Measurements from ENCODE around the gene TRIM41. TPM values are rescaled to one million over a fixed set of nuclear protein-coding genes. Genes with fewer than 3 reads are reported as not detected.

The TRIM41 gene
- total RNA-seq, 3 donors from 2014 or later, result 14.1 to 16.0 (median 15.1) TPM

DNA sequence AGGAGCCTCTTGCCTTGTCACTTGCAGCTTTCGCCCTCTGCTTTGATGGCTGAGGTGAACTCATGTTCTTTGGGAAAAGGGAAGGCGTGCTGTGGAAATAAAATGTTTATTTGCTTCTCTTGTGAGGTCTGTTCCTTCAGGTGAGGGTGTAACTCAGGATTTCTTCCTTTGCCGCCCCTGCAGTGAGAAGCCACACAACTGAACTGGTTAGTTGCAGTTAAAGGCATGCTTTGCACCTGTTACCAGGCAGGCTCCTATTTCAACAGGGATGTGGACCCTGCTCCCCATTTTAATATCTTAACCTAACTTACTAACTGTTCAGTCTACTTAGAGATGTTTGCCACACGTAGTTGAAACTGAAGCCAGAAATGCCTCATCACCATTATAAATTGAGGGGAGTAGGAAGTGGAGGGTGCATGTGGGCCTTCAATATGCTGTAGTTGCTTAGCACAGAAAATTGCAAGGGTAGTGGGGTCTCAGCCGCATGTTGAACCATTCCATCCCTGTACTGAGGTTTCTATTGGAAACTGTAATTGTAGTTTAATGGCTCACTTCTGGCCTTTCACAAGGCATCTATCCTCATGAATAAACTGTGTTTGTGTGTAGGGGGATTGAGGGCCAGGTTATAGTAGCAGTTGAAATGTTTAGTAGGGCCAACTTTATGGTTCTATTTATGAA, 12.7 kb downstream of the TRIM41 start:
- DNase-seq (ENCODE audit: low spot score in 2 of 2), result no peak
- Histone ChIP-seq H3K4me1 (no peaks in the 10 kb centered on the region), H3K4me3 (no peak overlapping the region), H3K27ac (no peak overlapping the region), H3K36me3 (no peaks in the 10 kb centered on the region), H3K27me3 (no peaks in the 10 kb centered on the region), H3K9me3 (no peaks in the 10 kb centered on the region)
- TF ChIP-seq POLR2A (IDR thresholded peaks at IDR 0.05) (no peak), CTCF (IDR thresholded peaks at IDR 0.05) (no peak), POLR2AphosphoS5 (IDR thresholded peaks at IDR 0.05) (no peak)
- intact Hi-C loops (cut with DNase I; ENCODE audit: low total_unique reads), result no loop called here

- no peak for TF ChIP-seq CTCF (IDR thresholded peaks at IDR 0.05)
- intact Hi-C loops (cut with DNase I; ENCODE audit: low total_unique reads), result no loop called here
- no peaks in the 10 kb centered on the region for H3K36me3 ChIP-seq
- H3K27ac ChIP-seq, result no peak overlapping the region
- no peaks in the 10 kb centered on the region for H3K4me1 ChIP-seq
- DNase-seq (ENCODE audit: low spot score in 2 of 2), result no peak
- no peaks in the 10 kb centered on the region for H3K9me3 ChIP-seq
- no peak overlapping the region for H3K4me3 ChIP-seq
- no peaks in the 10 kb centered on the region for H3K27me3 ChIP-seq
These were observed 13.4 kb downstream of the TRIM41 start for GRCh38 chr5:181236471-181236870.

DNA sequence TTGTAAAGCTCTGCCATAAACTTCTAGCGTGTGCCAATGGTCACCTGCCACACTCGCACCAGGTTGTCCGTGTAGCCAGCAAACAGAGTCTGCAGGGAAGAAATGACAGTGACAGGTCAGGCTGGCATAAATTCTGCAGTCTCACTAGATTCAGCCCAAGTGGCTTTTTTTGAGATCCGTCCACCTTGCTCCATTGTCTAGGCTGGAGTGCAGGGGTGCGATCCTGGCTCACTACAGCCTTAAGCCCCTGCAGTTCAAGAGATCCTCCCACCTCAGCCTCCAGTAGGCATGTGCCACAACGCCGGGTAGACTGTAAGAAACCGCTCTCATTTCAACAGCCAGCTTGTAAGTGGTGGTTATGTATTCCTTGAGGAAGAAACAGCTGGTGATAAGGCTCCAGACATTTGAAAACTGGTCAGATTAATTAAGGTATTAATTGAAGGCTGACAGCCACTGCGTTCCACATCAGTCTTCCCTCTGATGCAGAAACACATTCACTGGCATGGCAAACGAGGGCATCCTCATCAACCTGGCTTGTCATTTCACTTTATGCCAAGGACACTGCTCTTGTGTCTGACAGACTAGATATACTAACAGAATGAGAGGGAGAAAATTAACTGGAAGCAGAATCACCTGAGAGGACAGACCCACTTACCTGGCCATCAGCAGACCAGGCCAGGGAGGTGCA, 14.0 kb downstream of the TRIM41 start:
- no peak overlapping the region for H3K27ac ChIP-seq
- TF ChIP-seq POLR2A (IDR thresholded peaks at IDR 0.05) (no peak), CTCF (IDR thresholded peaks at IDR 0.05) (no peak), POLR2AphosphoS5 (IDR thresholded peaks at IDR 0.05) (no peak)
- H3K9me3 ChIP-seq, result no peaks in the 10 kb centered on the region
- no peaks in the 10 kb centered on the region for H3K4me1 ChIP-seq
- no peaks in the 10 kb centered on the region for H3K27me3 ChIP-seq
- intact Hi-C loops (cut with DNase I; ENCODE audit: low total_unique reads), result no loop called here
- no peak overlapping the region for H3K4me3 ChIP-seq
- H3K36me3 ChIP-seq, result no peaks in the 10 kb centered on the region
- no peak for DNase-seq (ENCODE audit: low spot score in 2 of 2)

DNA sequence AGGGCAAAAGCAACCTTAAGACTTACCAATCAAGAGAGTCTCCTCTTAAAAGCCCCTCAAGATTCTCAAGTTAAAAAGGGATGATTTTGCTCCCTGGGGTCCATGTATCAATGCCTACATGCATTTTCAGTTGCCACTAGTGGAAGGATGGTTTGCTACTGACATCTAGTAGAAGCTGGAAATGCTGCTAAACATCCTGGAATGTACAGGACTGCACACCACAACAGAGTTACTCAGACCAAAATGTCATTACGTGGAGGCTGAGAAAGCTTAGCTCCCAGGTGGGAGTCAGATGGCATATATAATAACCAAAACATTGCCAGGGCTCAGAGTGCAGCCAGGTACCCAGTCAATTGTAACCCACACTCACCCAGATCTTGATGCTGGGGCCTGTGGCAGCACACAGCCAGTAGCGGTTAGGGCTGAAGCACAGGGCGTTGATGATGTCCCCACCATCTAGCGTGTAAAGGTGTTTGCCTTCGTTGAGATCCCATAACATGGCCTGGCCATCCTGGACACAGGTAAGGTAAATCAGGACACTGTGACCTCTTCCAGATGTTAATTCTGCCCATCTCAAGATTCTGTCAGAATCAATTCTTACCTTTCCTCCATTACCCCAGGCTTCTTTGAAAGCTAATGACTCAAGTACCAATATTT, 14.8 kb downstream of the TRIM41 start:
- intact Hi-C loops (cut with DNase I; ENCODE audit: low total_unique reads), result no loop called here
- DNase-seq (ENCODE audit: low spot score in 2 of 2), result no peak
- no peaks in the 10 kb centered on the region for H3K27me3 ChIP-seq
- no peaks in the 10 kb centered on the region for H3K9me3 ChIP-seq
- H3K4me1 ChIP-seq, result no peaks in the 10 kb centered on the region
- H3K27ac ChIP-seq, result no peak overlapping the region
- no peak overlapping the region for H3K4me3 ChIP-seq
- no peak for TF ChIP-seq POLR2A (IDR thresholded peaks at IDR 0.05)
- no peak for TF ChIP-seq POLR2AphosphoS5 (IDR thresholded peaks at IDR 0.05)
- no peak for TF ChIP-seq CTCF (IDR thresholded peaks at IDR 0.05)
- H3K36me3 ChIP-seq, result no peaks in the 10 kb centered on the region

DNA sequence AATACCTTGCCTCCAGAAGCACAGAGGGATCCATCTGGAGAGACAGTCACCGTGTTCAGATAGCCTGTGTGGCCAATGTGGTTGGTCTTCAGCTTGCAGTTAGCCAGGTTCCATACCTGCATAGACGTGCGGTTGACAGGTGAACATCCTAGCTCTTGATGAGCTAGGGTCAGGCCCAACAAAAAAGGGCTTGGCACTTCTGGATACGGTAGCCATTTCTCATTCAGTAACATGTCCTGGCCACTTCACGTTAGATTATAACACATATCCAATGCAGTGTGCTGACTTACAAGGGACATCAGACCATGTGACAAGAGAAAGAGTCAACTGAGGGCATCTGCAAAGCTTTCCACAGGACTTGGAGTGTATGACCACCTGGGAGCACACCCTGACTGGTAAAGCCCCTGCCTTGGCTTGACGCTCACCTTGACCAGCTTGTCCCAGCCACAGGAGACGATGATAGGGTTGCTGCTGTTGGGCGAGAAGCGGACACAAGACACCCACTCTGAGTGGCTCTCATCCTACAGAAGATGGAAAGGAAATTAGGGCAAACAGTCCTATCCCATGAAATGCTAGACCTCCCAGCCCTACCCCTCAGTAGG, 16.1 kb downstream of the TRIM41 start:
- H3K27ac ChIP-seq, result no peak overlapping the region

More for the DNA sequence above, 16.1 kb downstream of the TRIM41 start:
- no peak overlapping the region for H3K4me3 ChIP-seq
- H3K9me3 ChIP-seq, result no peaks in the 10 kb centered on the region
- intact Hi-C loops (cut with DNase I; ENCODE audit: low total_unique reads), result no loop called here
- no peaks in the 10 kb centered on the region for H3K4me1 ChIP-seq
- H3K27me3 ChIP-seq, result no peaks in the 10 kb centered on the region
- TF ChIP-seq POLR2A (IDR thresholded peaks at IDR 0.05) (no peak), POLR2AphosphoS5 (IDR thresholded peaks at IDR 0.05) (no peak), CTCF (IDR thresholded peaks at IDR 0.05) (no peak)
- no peaks in the 10 kb centered on the region for H3K36me3 ChIP-seq
- no peak for DNase-seq (ENCODE audit: low spot score in 2 of 2)

Measured in breast epithelium (tissue), 4 donors.